Endothelial cell of umbilical vein (primary cell): Measurements from ENCODE around the gene ERP29.

Source experiments
- EZH2 ChIP-seq: IDR thresholded peaks from 2 replicates; pipeline ENCODE4 v1.6.1; 2012; ENCODE audit warnings: borderline replicate concordance, low read depth, mild to moderate bottlenecking, moderate library complexity, low read length, inconsistent platforms; ENCODE audit not compliant: severe bottlenecking
- MYC ChIP-seq: IDR thresholded peaks from one replicate; pipeline ENCODE4 v1.6.1; 2011; ENCODE audit warnings: mild to moderate bottlenecking, low read depth, low read length
- TF ChIP-seq, protein P1 (sequence below), 2 donors: IDR thresholded peaks; 1 replicate in 1 of 2; 2 replicates in 1 of 2; pipeline ENCODE4 v1.5.1; 2011; ENCODE audit warnings: low read length in 2 of 2, mild to moderate bottlenecking in 2 of 2, moderate library complexity in 2 of 2, control low read depth in 1 of 2, inconsistent platforms in 1 of 2, low read depth in 1 of 2; ENCODE audit not compliant: insufficient read depth in 1 of 2; ENCODE audit errors: extremely low read depth in 1 of 2

DNA sequence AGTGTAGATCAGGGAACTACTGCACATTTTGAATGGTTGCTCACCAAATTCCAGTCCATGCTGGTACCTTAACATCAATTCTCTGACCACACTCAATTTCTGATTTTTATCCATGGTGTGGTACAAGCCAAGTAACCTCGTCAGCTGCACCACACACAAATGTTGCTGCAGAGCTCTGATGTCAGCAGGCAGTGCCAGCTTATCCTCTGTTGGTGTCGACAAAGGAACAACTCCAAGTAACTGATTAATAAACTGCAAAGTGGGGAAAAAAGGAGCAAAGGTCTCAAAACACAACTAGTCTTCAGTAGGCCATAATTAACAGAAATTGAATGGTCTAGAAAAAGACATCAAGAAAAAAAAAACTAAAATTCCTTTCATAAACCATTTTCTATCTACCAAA is 47.9 kb downstream of the ERP29 start:
- TF ChIP-seq, protein P1, sequence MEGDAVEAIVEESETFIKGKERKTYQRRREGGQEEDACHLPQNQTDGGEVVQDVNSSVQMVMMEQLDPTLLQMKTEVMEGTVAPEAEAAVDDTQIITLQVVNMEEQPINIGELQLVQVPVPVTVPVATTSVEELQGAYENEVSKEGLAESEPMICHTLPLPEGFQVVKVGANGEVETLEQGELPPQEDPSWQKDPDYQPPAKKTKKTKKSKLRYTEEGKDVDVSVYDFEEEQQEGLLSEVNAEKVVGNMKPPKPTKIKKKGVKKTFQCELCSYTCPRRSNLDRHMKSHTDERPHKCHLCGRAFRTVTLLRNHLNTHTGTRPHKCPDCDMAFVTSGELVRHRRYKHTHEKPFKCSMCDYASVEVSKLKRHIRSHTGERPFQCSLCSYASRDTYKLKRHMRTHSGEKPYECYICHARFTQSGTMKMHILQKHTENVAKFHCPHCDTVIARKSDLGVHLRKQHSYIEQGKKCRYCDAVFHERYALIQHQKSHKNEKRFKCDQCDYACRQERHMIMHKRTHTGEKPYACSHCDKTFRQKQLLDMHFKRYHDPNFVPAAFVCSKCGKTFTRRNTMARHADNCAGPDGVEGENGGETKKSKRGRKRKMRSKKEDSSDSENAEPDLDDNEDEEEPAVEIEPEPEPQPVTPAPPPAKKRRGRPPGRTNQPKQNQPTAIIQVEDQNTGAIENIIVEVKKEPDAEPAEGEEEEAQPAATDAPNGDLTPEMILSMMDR (IDR thresholded peaks at IDR 0.05; ENCODE audit: extremely low read depth in 1 of 2, insufficient read depth in 1 of 2, low read depth in 1 of 2, low read length in 2 of 2): no peak
- TF ChIP-seq EZH2 (no peak), MYC (no peak)
